Aortic smooth muscle cell (primary cell): Measurements from ENCODE around the gene SFTPA2. TPM values are rescaled to one million over a fixed set of nuclear protein-coding genes. Genes with fewer than 3 reads are reported as not detected.

Experiments used
- total RNA-seq: library from RNA; depleted of rRNA; stranded (reverse); fragments of >200 nt; gene quantifications from 2 replicates; pipeline ENCODE4 v1.2.3, GENCODE V29; 2014

SFTPA2 gene
- not detected in 2 replicates for total RNA-seq

GRCh38 chr10:79560160-79560709 lies at the start of gene SFTPA2:
SFTPA2 (minus strand) TSS chr10:79560407; CDS start chr10:79559483, 924 bp downstream.

GRCh38 chr10:79511891-79512583 lies 48.2 kb downstream of the SFTPA2 start, which contains the start of gene EIF5AL1:
EIF5AL1 (plus strand) TSS chr10:79512533; CDS start chr10:79512650, 117 bp downstream.

Other genes starting within 250 kb of the SFTPA2 start
- 12.5 and 14.4 TPM in 2 replicates for gene PPIF, start 212.9 kb downstream of the SFTPA2 start, total RNA-seq
- gene ZCCHC24, start 114.8 kb downstream of the SFTPA2 start, total RNA-seq, result 26.3 and 29.3 TPM in 2 replicates
- 0.50 and 0.53 TPM in 2 replicates for gene EIF5AL1, start 47.9 kb downstream of the SFTPA2 start, total RNA-seq
- not detected in 2 replicates for gene SFTPA1, start 50.5 kb upstream of the SFTPA2 start, total RNA-seq
- gene NUTM2B, start 142.8 kb upstream of the SFTPA2 start, total RNA-seq, result 0.13 and 0.31 TPM in 2 replicates